Small intestine (tissue), 7 donors: ENCODE data around the gene C6orf89. TPM values are rescaled to one million over a fixed set of nuclear protein-coding genes. Genes with fewer than 3 reads are reported as not detected.

ENCODE experiments used
- DNase-seq, 2 donors: peaks; one replicate each; pipeline versions ENCODE4 v3.0.0 to v3.0.0-alpha.2; 2013
- FAIRE-seq: peaks from 2 replicates; lab custom pipeline; 2012; peaks lifted over from hg19 to GRCh38; lab: Jason Lieb, UNC
- H3K27ac ChIP-seq, 3 donors: one replicate each; pipeline ENCODE4 v1.5.1; 2013; ENCODE audit warnings: low read length in 2 of 3, mild to moderate bottlenecking in 2 of 3, control low read depth in 1 of 3, inconsistent platforms in 1 of 3, low read depth in 1 of 3, moderate library complexity in 1 of 3
- H3K27me3 ChIP-seq, 3 donors: one replicate each; pipeline ENCODE4 v1.6.1; 2013; ENCODE audit warnings: low read length in 3 of 3, inconsistent platforms in 1 of 3; ENCODE audit not compliant: control insufficient read depth in 3 of 3, insufficient read depth in 3 of 3
- H3K36me3 ChIP-seq, 3 donors: one replicate each; pipeline ENCODE4 v1.6.1; 2013; ENCODE audit warnings: low read length in 3 of 3, inconsistent platforms in 1 of 3, low read depth in 1 of 3, mild to moderate bottlenecking in 1 of 3, moderate library complexity in 1 of 3; ENCODE audit not compliant: control insufficient read depth in 3 of 3, insufficient read depth in 2 of 3
- H3K4me1 ChIP-seq, 3 donors: one replicate each; pipeline ENCODE4 v1.6.1; 2013; ENCODE audit warnings: low read length in 2 of 3, inconsistent platforms in 1 of 3, low read depth in 1 of 3, mild to moderate bottlenecking in 1 of 3, moderate library complexity in 1 of 3; ENCODE audit not compliant: control insufficient read depth in 3 of 3, insufficient read depth in 2 of 3
- H3K4me3 ChIP-seq, 3 donors: one replicate each; pipeline ENCODE4 v1.5.1; 2013; ENCODE audit warnings: low read length in 3 of 3, control low read depth in 1 of 3, inconsistent platforms in 1 of 3, low read depth in 1 of 3, mild to moderate bottlenecking in 1 of 3, moderate library complexity in 1 of 3
- H3K9me3 ChIP-seq, 2 donors: one replicate each; pipeline ENCODE4 v1.6.1; 2013; ENCODE audit warnings: low read depth in 1 of 2, low read length in 1 of 2; ENCODE audit not compliant: control insufficient read depth in 2 of 2, insufficient read depth in 1 of 2
- WGBS, 3 donors: extraction: QIAGEN DNeasy Blood & Tissue Kit; methylation state at CpG; one replicate each; pipeline ENCODE4 v1.1.7; 2013; 5-methylcytosine and 5-hydroxymethylcytosine counted together
- polyA plus RNA-seq, 4 donors: library from polyadenylated mRNA; stranded (reverse) in 3 of 4; unstranded in 1 of 4; fragments of 200-250 nt in 3 of 4; fragments of 120-200 nt in 1 of 4; gene quantifications; one replicate each; pipeline versions ENCODE4 v1.2.1 to v1.2.3, GENCODE V29; 2013
- donor health status: healthy with polysubstance abuse.
- donor health status: control.
- donor health status: control.
- donor health status: Bipolar disorder and iron deficiency.
- donor health status: healthy.

C6orf89 gene
- polyA plus RNA-seq, 4 donors = 6.5 to 38.7 (median 18.8) TPM

DNA sequence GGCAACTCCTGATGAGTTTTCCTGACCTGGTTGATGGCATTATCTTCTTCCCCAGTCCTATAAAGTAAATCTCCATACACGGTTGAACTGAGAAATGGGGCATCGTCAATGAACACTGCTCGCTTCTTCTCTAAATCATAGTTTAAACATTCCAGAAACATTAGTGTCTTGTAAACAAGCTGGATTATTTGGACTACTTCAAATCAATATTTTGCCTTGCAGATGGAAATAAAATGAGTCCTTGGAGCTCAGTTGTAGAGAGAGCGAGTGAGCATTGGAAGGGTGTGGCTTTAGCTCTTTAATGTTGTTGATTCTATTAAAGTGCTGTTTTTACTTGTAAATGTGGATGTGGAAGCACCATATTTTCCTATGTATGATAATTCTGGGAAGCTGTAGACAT, 18.4 kb downstream of the C6orf89 start:
- H3K9me3 ChIP-seq = no peaks in the 10 kb centered on the region
- H3K36me3 ChIP-seq = peaks cover 0 to 30% (median 20%) of the 10 kb centered on the region in 3 donors
- WGBS, 3 donors = 70 to 87% (median 81%) methylated on average over 4 of the region's 4 CpGs
- H3K27ac ChIP-seq = peak overlapping the region in 1 of 3 donors; percentile 57
- FAIRE-seq (no peak), DNase-seq (no peak)
- no peaks in the 10 kb centered on the region for H3K4me1 ChIP-seq
- H3K4me3 ChIP-seq = no peak overlapping the region
- no peaks in the 10 kb centered on the region for H3K27me3 ChIP-seq

DNA sequence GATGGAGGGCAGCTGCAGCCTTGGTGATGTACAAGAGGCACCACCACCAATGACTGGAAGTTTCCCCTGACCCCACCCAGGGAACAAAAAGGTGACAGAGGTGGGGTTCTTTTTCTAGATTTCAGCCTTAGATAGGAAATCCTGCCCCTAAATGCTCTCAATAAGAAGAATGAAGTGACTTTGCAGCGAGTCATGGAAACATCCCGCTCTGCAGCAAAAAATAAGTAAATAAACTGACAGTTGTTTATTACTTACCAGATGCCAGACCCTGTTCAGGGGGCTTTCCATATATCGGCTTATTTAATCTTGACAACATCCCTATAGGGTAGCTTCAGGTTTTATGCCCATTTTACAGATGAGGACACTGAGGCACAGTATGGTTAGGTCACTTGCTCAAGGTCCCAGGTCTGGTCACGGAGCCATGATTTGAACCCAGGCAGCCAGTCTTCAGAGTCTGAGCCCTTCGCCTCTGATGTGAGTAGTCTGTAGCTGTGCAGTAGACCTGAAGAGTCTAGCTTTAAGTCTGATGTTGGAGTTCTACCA, 19.2 kb downstream of the C6orf89 start:
- DNase-seq (no peak), FAIRE-seq (no peak)
- H3K4me1 ChIP-seq = no peaks in the 10 kb centered on the region
- WGBS, 3 donors = 87 to 98% (median 95%) methylated on average over 5 of the region's 5 CpGs
- H3K9me3 ChIP-seq = no peaks in the 10 kb centered on the region
- H3K36me3 ChIP-seq = peaks cover 0 to 32% (median 19%) of the 10 kb centered on the region in 3 donors
- H3K4me3 ChIP-seq = no peak overlapping the region
- peak overlapping the region in 1 of 3 donors; percentile 70 for H3K27ac ChIP-seq
- H3K27me3 ChIP-seq = no peaks in the 10 kb centered on the region

DNA sequence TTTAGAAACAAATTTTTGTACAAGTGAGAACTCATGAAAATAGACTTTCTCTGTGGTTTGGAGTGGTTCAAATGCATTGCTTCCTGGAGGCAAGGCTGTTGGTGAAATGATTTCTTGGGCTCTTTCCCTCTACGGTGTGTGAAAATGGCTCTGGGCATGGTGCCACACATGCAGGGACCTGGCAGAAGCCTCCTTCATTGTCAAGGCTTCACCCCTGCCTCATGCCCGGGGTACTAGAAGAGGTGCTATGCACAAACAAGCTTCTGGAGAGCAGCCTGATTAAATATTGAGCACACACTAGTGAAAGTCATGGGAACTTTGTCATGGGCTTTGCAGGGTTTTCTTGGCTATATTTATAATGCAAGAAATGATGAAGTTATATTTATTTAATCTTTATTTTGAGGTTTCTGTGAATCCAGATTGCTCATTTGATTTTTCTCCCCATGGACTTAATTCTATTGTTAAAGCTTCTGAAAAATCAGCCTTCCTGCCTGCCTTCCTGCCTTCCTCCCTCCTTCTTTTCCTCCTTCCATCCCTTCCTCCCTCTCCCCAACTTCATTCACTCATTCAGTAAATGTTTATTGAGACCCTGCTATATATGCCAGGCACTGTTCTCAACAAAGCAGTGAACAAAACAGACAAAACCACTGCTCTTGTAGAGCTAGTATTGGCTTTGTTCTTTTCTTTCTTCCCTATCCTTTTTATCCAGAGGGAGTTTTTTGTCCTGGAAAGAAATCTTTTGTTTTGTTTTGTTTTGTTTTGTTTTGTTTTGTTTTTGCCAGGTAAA, 21.0 kb downstream of the C6orf89 start:
- peaks cover 0 to 28% (median 19%) of the 10 kb centered on the region in 3 donors for H3K36me3 ChIP-seq
- FAIRE-seq (no peak), DNase-seq (no peak)
- no peaks in the 10 kb centered on the region for H3K9me3 ChIP-seq
- no peak overlapping the region for H3K27ac ChIP-seq
- no peaks in the 10 kb centered on the region for H3K27me3 ChIP-seq
- no peak overlapping the region for H3K4me3 ChIP-seq
- 7 to 25% (median 23%) methylated on average over 2 of the region's 2 CpGs for WGBS, 3 donors
- H3K4me1 ChIP-seq = no peaks in the 10 kb centered on the region

DNA sequence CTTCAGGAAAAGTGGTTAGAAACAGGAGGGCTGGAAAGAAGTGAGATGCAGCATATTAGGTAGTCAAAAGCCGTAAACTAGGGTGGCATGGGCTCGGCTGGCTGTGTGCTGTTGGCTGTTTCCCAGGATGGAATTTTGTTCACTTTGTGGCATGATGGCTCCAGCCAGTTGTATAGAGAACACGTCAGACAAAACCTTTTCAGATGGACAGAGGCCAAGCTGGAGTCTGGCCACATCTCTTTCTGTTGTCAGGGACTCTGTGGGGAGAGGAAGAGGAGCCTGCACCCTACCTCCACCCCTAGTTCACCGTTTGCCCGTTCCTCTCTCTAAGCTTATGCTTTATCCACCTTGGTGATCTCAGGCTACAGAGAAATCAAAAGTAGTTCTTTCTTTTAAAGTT, 22.0 kb downstream of the C6orf89 start:
- DNase-seq (no peak), FAIRE-seq (no peak)
- Histone ChIP-seq H3K27me3 (no peaks in the 10 kb centered on the region), H3K9me3 (no peaks in the 10 kb centered on the region), H3K4me3 (no peak overlapping the region), H3K27ac (no peak overlapping the region), H3K36me3 (peaks cover 0 to 32% (median 15%) of the 10 kb centered on the region in 3 donors), H3K4me1 (no peaks in the 10 kb centered on the region)
- 61 to 72% (median 64%) methylated on average over 5 of the region's 5 CpGs for WGBS, 3 donors

DNA sequence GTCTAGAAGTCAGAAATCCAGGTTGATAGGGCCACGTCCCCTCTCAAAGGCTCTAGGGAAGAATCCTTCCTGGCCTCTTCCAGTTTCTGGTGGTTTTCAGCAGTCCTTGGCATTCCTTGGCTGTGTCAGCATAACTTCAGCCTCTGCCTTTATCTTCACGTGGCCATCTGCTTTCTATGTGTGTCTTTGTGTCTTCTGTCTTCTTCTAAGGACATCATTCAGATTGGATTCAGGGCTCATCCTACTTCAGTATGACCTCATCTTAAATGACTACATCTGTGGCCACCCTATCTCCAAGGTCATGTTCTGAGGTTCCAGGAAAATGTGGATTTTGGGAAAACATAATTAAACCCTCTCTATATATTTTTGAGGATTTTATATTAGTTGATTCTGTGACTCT, 23.0 kb downstream of the C6orf89 start:
- DNase-seq = no peak
- H3K4me1 ChIP-seq = peaks cover 0 to 7% (median 5%) of the 10 kb centered on the region in 3 donors
- H3K27me3 ChIP-seq = no peaks in the 10 kb centered on the region
- WGBS, 3 donors = 83 to 87% (median 83%) methylated on average over 2 of the region's 2 CpGs
- H3K4me3 ChIP-seq = no peak overlapping the region
- no peak for FAIRE-seq
- no peaks in the 10 kb centered on the region for H3K9me3 ChIP-seq
- H3K27ac ChIP-seq = no peak overlapping the region
- peaks cover 0 to 32% (median 12%) of the 10 kb centered on the region in 3 donors for H3K36me3 ChIP-seq

DNA sequence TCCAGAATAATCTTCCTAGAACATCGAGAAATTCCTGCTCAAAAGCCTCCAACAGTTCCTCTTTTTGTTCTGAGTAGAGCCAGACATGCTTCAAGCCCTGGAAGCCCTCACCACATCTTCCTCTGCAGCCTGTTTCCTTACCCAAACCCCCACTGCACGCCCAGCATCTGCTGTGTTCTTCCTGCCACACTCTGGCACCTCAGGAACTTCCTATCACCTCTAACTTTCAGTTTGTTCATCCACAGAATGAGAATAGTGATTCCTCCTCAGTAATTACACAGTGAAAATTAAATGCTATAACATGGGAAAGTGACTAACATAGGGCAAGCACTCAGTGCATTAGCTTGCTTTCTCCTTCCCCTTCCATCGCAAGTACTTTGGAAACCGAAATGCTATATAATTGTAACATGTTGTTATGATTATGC, 26.3 kb downstream of the C6orf89 start:
- DNase-seq = no peak
- H3K9me3 ChIP-seq = no peaks in the 10 kb centered on the region
- peak overlapping the region in 1 of 3 donors; percentile 4 for H3K27ac ChIP-seq
- no peak for FAIRE-seq
- WGBS, 3 donors = 63 to 73% (median 68%) methylated on average over 4 of the region's 4 CpGs
- no peak overlapping the region for H3K4me3 ChIP-seq
- peaks cover 5 to 51% (median 9%) of the 10 kb centered on the region in 3 donors for H3K36me3 ChIP-seq
- H3K27me3 ChIP-seq = no peaks in the 10 kb centered on the region
- H3K4me1 ChIP-seq = peaks cover 0 to 10% (median 9%) of the 10 kb centered on the region in 3 donors

DNA sequence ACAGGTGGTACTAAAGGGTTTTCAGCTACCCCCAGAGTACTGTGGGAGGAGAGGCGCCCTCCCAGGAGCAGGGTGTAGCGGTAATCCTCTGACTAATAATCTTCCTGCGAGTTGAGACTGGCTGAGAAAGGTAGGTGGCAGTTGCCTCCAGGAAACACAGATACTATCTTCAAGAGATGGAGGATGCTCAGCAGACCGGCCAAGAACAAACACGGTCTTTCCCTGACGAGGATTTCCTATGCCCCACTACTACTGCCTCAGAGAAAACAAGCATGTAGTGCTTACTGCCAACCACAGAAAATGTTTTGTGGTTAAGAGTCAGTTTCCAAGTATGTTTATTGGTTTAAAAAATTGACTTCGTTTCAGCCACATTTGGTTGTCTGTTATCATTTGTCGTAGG, 26.8 kb downstream of the C6orf89 start:
- Histone ChIP-seq H3K27me3 (no peaks in the 10 kb centered on the region), H3K4me3 (no peak overlapping the region), H3K9me3 (no peaks in the 10 kb centered on the region), H3K36me3 (peaks cover 5 to 56% (median 14%) of the 10 kb centered on the region in 3 donors), H3K4me1 (peaks cover 0 to 10% (median 9%) of the 10 kb centered on the region in 3 donors), H3K27ac (peak overlapping the region in 1 of 3 donors; percentile 4)
- 51 to 77% (median 61%) methylated on average over 8 of the region's 8 CpGs for WGBS, 3 donors
- DNase-seq = peak in 1 of 2 donors; percentile 32
- no peak for FAIRE-seq

DNA sequence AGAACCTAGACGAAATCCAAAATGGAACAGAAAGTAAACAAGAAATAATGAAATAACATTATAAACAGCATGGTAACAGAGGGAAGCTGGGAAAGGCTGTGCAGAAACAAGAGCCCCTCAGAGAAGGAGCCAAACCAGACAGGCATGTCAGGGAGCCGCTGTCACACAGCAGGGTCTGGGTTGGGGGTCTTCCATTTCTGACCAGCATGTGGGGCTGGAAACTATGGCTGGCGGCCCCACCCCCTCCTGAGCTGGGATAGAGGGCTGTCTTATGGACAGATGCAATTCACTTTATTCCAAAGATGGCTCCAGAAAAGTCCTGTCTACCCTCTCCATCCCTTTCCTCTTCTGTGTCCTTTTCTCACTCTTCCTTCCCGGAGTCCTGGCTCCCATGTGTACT, 27.3 kb downstream of the C6orf89 start:
- Histone ChIP-seq H3K27me3 (no peaks in the 10 kb centered on the region), H3K4me1 (peaks cover 0 to 10% (median 9%) of the 10 kb centered on the region in 3 donors), H3K36me3 (peaks cover under 1 to 56% (median 17%) of the 10 kb centered on the region in 3 donors), H3K9me3 (no peaks in the 10 kb centered on the region), H3K27ac (peak overlapping the region in 2 of 3 donors; percentile 25 to 60), H3K4me3 (no peak overlapping the region)
- 73 to 90% (median 79%) methylated on average over 4 of the region's 4 CpGs for WGBS, 3 donors
- no peak for FAIRE-seq
- DNase-seq = no peak
